ENCODE results near the gene AGAP1. TPM values are rescaled to one million over a fixed set of nuclear protein-coding genes. Genes with fewer than 3 reads are reported as not detected.

AGAP1 gene
- polyA plus RNA-seq, 2 of the 4 experiments (the other 2 are of a cell fraction), result 20.2 to 21.9 TPM

DNA sequence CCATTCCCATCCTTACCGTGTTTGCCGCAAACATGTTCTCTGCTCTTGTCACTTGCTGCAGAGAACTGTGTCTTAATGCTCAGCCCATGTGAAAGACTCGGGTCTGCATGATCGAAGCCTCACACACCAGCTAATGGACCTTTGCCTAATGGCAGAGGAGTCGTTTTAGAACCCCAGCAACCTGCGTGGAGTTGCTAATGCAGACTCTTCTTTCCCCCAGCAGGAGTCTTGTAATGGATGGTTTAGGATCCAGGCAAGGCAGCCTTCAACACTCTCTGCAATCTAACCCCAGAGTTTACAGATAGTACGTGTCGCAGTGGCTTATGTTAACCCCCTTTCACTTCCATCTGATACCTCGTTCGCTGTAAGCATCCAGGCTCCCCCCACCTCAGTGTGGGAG lies 316.4 kb downstream of the AGAP1 start:
- DNase-seq (ENCODE audit: low read depth in 1 of 2, low spot score in 1 of 2), result no peak
- 94% methylated on average over 10 of the region's 10 CpGs for WGBS (ENCODE audit: missing lambda C conversion rate)

More for the DNA sequence above, 316.4 kb downstream of the AGAP1 start:
- Histone ChIP-seq H3K4me2 (no peak overlapping the region), H3K4me1 (no peaks in the 10 kb centered on the region), H3K9me3 (no peaks in the 10 kb centered on the region), H3K27ac (no peak overlapping the region), H3K4me3 (no peak overlapping the region)
- ChIA-PET POLR2A (no interaction called here), CTCF (interaction anchor here (1.5 to 2.4 kb wide), 2 partner anchors 31 to 370 kb away, joined by 3 to 5 read pairs; no protein-coding TSS in a partner anchor)
- FAIRE-seq (no peak), ATAC-seq (no peak)
- TF ChIP-seq MAFK (IDR thresholded peaks at IDR 0.05; ENCODE audit: partially characterized antibody) (no peak), ESRRA (IDR thresholded peaks at IDR 0.05; ENCODE audit: borderline replicate concordance, low read length) (no peak), ZNF302 (CRISPR knock-in tag; IDR thresholded peaks at IDR 0.05) (no peak), RAD21 (conservative IDR thresholded peaks at IDR 0.05 in 1 of 2, IDR thresholded peaks at IDR 0.05 in 1 of 2) (no peak), TP53 (CRISPR knock-in tag; IDR thresholded peaks at IDR 0.05) (no peak), FOXS1 (CRISPR knock-in tag; IDR thresholded peaks at IDR 0.05) (no peak), ZSCAN20 (CRISPR knock-in tag; IDR thresholded peaks at IDR 0.05) (no peak), JUNB (IDR thresholded peaks at IDR 0.05) (no peak), HOXB5 (CRISPR knock-in tag; IDR thresholded peaks at IDR 0.05) (no peak), HOXA7 (CRISPR knock-in tag; IDR thresholded peaks at IDR 0.05) (no peak), HEYL (CRISPR knock-in tag; IDR thresholded peaks at IDR 0.05) (no peak), POLR2A (IDR thresholded peaks at IDR 0.05; ENCODE audit: low read length) (no peak), CHD4 (IDR thresholded peaks at IDR 0.05; ENCODE audit: borderline replicate concordance) (no peak)
- TF ChIP-seq, protein P1, sequence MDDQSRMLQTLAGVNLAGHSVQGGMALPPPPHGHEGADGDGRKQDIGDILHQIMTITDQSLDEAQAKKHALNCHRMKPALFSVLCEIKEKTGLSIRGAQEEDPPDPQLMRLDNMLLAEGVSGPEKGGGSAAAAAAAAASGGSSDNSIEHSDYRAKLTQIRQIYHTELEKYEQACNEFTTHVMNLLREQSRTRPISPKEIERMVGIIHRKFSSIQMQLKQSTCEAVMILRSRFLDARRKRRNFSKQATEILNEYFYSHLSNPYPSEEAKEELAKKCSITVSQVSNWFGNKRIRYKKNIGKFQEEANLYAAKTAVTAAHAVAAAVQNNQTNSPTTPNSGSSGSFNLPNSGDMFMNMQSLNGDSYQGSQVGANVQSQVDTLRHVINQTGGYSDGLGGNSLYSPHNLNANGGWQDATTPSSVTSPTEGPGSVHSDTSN (IDR thresholded peaks at IDR 0.05), result no peak
- TF ChIP-seq, protein P2, sequence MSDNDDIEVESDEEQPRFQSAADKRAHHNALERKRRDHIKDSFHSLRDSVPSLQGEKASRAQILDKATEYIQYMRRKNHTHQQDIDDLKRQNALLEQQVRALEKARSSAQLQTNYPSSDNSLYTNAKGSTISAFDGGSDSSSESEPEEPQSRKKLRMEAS (IDR thresholded peaks at IDR 0.05), result no peak
- TF ChIP-seq, protein P3, sequence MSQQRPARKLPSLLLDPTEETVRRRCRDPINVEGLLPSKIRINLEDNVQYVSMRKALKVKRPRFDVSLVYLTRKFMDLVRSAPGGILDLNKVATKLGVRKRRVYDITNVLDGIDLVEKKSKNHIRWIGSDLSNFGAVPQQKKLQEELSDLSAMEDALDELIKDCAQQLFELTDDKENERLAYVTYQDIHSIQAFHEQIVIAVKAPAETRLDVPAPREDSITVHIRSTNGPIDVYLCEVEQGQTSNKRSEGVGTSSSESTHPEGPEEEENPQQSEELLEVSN (IDR thresholded peaks at IDR 0.05; ENCODE audit: borderline replicate concordance, low read depth), result no peak
- TF ChIP-seq, protein P4, sequence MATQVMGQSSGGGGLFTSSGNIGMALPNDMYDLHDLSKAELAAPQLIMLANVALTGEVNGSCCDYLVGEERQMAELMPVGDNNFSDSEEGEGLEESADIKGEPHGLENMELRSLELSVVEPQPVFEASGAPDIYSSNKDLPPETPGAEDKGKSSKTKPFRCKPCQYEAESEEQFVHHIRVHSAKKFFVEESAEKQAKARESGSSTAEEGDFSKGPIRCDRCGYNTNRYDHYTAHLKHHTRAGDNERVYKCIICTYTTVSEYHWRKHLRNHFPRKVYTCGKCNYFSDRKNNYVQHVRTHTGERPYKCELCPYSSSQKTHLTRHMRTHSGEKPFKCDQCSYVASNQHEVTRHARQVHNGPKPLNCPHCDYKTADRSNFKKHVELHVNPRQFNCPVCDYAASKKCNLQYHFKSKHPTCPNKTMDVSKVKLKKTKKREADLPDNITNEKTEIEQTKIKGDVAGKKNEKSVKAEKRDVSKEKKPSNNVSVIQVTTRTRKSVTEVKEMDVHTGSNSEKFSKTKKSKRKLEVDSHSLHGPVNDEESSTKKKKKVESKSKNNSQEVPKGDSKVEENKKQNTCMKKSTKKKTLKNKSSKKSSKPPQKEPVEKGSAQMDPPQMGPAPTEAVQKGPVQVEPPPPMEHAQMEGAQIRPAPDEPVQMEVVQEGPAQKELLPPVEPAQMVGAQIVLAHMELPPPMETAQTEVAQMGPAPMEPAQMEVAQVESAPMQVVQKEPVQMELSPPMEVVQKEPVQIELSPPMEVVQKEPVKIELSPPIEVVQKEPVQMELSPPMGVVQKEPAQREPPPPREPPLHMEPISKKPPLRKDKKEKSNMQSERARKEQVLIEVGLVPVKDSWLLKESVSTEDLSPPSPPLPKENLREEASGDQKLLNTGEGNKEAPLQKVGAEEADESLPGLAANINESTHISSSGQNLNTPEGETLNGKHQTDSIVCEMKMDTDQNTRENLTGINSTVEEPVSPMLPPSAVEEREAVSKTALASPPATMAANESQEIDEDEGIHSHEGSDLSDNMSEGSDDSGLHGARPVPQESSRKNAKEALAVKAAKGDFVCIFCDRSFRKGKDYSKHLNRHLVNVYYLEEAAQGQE (IDR thresholded peaks at IDR 0.05), result no peak
- TF ChIP-seq, protein P5, sequence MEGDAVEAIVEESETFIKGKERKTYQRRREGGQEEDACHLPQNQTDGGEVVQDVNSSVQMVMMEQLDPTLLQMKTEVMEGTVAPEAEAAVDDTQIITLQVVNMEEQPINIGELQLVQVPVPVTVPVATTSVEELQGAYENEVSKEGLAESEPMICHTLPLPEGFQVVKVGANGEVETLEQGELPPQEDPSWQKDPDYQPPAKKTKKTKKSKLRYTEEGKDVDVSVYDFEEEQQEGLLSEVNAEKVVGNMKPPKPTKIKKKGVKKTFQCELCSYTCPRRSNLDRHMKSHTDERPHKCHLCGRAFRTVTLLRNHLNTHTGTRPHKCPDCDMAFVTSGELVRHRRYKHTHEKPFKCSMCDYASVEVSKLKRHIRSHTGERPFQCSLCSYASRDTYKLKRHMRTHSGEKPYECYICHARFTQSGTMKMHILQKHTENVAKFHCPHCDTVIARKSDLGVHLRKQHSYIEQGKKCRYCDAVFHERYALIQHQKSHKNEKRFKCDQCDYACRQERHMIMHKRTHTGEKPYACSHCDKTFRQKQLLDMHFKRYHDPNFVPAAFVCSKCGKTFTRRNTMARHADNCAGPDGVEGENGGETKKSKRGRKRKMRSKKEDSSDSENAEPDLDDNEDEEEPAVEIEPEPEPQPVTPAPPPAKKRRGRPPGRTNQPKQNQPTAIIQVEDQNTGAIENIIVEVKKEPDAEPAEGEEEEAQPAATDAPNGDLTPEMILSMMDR (IDR thresholded peaks at IDR 0.05), result no peak
- TF ChIP-seq, protein P6, sequence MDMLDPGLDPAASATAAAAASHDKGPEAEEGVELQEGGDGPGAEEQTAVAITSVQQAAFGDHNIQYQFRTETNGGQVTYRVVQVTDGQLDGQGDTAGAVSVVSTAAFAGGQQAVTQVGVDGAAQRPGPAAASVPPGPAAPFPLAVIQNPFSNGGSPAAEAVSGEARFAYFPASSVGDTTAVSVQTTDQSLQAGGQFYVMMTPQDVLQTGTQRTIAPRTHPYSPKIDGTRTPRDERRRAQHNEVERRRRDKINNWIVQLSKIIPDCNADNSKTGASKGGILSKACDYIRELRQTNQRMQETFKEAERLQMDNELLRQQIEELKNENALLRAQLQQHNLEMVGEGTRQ (IDR thresholded peaks at IDR 0.05), result no peak
- TF ChIP-seq, protein P7, sequence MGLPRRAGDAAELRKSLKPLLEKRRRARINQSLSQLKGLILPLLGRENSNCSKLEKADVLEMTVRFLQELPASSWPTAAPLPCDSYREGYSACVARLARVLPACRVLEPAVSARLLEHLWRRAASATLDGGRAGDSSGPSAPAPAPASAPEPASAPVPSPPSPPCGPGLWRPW (IDR thresholded peaks at IDR 0.05), result no peak

Measured in A549 (cell line).